Spinal cord (tissue), 10 donors: ENCODE data around the gene PKDCC. TPM values are rescaled to one million over a fixed set of nuclear protein-coding genes. Genes with fewer than 3 reads are reported as not detected.
A peak's percentile ranks its signal among the peaks of the same experiment; 100 is the strongest.
"Not testable (repeated sequence)": the region's sequence is repeated elsewhere in the genome, so short reads cannot be mapped to it uniquely, and the experiment has no call there.

Source experiments
- DNase-seq, 6 donors: peaks; one replicate each; pipeline versions ENCODE4 v3.0.0 to v3.0.0-alpha.2; 2013 to 2015; ENCODE audit warnings: low spot score in 6 of 6, low read depth in 4 of 6
- H3K27ac ChIP-seq: one replicate; pipeline ENCODE4 v1.5.1; 2013; ENCODE audit warnings: low read depth, low read length, control low read depth
- H3K27me3 ChIP-seq: one replicate; pipeline ENCODE4 v1.6.1; 2013; ENCODE audit warnings: low read length; ENCODE audit not compliant: control insufficient read depth, insufficient read depth
- H3K36me3 ChIP-seq: one replicate; pipeline ENCODE4 v1.6.1; 2013; ENCODE audit warnings: low read length; ENCODE audit not compliant: control insufficient read depth, insufficient read depth
- H3K4me1 ChIP-seq: one replicate; pipeline ENCODE4 v1.6.1; 2013; ENCODE audit warnings: low read length; ENCODE audit not compliant: control insufficient read depth, insufficient read depth
- H3K4me3 ChIP-seq: one replicate; pipeline ENCODE4 v1.5.1; 2013; ENCODE audit warnings: low read depth, low read length, control low read depth
- H3K9me3 ChIP-seq: one replicate; pipeline ENCODE4 v1.6.1; 2013; ENCODE audit warnings: low read length; ENCODE audit not compliant: control insufficient read depth, insufficient read depth
- WGBS: methylation state at CpG from one replicate; pipeline ENCODE4 v1.1.5; 2013; ENCODE audit warnings: missing lambda C conversion rate; ENCODE audit not compliant: insufficient coverage; 5-methylcytosine and 5-hydroxymethylcytosine counted together
- polyA plus RNA-seq, 2 donors: library from polyadenylated mRNA; unstranded; fragments of 120-200 nt; gene quantifications; one replicate each; pipeline ENCODE4 v1.2.1, GENCODE V29; 2013; ENCODE audit not compliant: insufficient read length in 2 of 2
- total RNA-seq, 2 donors: library from RNA; depleted of rRNA in 1 of 2; stranded (reverse); fragments of 120-200 nt in 1 of 2; fragments of >200 nt in 1 of 2; gene quantifications; one replicate each; pipeline versions ENCODE4 v1.2.3 to v1.2.4, GENCODE V29; 2013 to 2014
- donor health status: healthy.

The PKDCC gene
- total and polyA plus RNA-seq, 4 donors = 37.3 to 175 (median 76.7) TPM

DNA sequence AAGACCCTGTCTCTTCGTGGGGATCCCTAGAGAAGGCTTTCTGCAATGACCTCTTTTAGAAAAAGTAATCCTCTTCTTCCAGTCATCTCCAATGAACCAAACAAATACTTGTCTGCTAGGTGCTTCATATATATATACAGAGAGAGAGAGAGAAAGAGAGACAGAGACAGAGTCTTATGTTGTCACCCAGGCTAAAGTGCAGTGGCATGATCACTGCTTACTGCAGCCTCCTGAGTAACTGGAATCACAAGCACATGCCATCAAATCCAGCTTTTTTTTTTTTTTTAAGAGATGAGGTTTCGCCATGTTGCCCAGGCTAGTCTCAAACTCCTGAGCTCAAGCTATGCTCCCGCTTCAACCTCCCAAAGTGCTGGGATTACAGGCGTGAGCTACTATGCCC lies 18.6 kb upstream of the PKDCC start:
- Histone ChIP-seq H3K4me1 (peaks cover 45% of the 10 kb centered on the region), H3K4me3 (no peak overlapping the region), H3K27ac (no peak overlapping the region), H3K27me3 (no peaks in the 10 kb centered on the region), H3K9me3 (no peaks in the 10 kb centered on the region), H3K36me3 (no peaks in the 10 kb centered on the region)
- WGBS = 100% methylated on average over 2 of the region's 4 CpGs
- DNase-seq = no peak

DNA sequence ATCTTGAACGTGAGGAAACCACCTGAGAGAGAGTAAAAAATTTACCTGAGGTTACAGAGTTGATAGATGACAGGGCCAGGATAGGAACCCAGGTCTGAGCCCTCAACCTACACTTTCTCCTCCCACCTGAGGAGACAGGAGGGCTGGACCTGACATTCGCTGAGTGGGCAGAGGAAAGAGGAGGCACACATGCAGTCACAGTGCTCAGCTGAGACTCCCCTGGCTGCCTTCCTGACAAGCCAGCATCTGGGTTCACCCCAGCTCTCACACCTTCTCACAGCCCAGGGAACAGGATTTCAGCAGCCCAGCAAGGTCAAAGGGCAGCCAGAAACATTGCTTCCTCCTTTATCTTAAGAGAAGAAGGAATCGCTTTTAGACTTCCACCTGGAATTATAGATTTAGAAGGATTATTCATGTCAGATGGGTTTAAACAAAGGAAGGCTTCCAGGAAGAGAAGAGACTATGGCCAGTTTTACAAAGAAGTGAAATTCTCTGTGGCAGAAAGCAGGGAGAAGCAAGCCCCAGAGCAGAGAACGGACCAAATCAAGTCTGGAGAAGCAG lies 18.1 kb upstream of the PKDCC start:
- peak overlapping the region; percentile 49 for H3K27ac ChIP-seq
- H3K36me3 ChIP-seq = no peaks in the 10 kb centered on the region
- H3K27me3 ChIP-seq = no peaks in the 10 kb centered on the region
- no peak for DNase-seq
- no peaks in the 10 kb centered on the region for H3K9me3 ChIP-seq
- WGBS = 79% methylated on average over 2 of the region's 4 CpGs
- H3K4me3 ChIP-seq = no peak overlapping the region
- peaks cover 45% of the 10 kb centered on the region for H3K4me1 ChIP-seq

DNA sequence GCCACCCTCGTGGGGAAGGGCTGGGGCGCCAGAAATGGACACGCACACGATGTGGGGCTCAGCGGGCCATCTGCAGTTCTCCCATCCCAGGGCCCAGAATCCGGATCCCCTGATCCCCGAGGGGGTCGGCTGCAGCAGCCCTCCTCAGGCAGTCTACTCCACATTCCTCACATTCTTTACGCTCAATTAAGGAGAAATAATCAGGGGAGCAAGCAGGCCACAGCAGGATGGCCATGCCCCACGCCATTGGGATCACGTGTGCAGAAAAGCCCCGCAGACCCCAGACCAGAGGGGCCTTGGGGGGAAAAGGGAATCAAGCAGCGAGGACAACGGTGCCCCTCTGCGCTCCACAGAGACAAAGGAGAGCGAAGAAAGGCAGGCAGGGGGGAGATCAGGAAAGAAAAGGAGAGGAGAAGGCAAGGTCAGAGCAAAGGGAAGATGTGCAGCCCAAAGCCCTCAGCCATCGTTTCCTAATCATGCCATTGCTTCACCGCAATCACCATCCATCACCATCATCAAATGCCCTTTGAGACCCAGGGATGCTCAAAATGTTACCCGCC lies 17.5 kb upstream of the PKDCC start:
- Histone ChIP-seq H3K27ac (no peak overlapping the region), H3K27me3 (no peaks in the 10 kb centered on the region)
- 42% methylated on average over 17 of the region's 19 CpGs for WGBS

DNA sequence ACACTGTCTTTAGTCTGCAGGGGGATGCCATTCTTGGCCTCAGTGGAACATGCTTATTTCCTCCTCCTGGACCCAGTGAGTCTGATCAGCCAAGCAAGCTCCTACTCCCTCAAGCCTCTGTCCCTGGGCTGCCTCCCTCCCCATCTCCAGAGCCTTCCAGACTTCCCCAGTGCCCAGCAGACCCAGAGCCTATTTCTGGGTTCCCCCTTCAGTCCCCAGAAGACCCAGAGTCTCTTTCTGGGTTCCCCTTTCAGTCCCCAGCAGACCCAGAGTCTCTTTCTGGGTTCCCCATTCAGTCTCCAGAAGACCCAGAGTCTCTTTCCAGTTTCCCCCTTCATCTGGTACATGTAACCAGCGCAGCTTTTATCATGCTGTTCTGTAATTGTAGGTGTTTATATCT lies 17.0 kb upstream of the PKDCC start:
- Histone ChIP-seq H3K4me1 (peaks cover 39% of the 10 kb centered on the region), H3K9me3 (no peaks in the 10 kb centered on the region), H3K27me3 (no peaks in the 10 kb centered on the region), H3K36me3 (no peaks in the 10 kb centered on the region), H3K4me3 (no peak overlapping the region), H3K27ac (no peak overlapping the region)
- no peak for DNase-seq
- WGBS = no CpG with 5 or more reads among the region's 1 CpG

More for the DNA sequence above, 17.5 kb upstream of the PKDCC start:
- Histone ChIP-seq H3K9me3 (no peaks in the 10 kb centered on the region), H3K4me1 (peaks cover 41% of the 10 kb centered on the region), H3K4me3 (no peak overlapping the region), H3K36me3 (no peaks in the 10 kb centered on the region)
- DNase-seq = no peak

DNA sequence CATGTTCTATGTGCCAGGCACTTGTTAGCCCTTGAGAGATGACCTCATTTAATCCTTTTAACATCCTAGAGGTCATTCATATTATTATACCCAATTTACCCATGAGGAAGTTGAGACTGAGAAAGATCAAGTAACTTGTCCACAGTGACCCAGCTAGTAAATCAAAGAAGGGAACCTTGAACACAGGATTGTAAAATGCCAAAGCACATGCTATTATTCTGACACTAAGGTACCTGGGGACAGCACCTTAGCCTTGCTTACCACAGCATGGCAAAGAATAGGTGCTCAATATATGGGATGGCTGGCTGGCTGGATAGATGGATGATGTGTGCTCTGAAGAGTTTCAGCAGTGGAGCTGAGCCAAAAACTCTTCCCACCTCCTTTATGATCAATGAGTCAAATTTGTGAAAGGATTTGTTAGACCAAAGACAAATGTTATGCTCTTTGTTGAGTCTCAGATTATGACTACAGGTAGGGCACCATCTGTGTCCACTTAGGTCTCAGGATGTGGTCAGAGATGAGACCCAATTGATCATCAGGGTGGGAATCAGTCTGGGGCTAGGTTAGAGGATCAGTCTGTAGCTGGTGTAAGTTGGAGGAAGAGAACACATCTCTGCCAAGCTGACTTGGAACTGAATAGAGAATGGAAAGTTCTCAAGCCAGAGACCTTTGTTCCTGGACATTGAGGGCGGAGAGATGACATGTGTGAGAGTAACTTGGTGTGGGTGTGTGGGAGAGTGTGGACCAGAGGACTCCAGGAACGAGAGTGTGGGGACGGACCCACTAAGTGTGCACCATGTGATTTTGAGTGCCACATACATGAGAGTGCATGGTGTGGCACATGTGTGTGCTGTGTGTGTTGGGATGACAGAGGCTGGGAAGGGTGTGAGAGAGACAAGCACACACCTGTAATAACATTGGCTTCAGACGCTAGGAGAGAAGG lies 16.3 kb upstream of the PKDCC start:
- Histone ChIP-seq H3K27me3 (no peaks in the 10 kb centered on the region), H3K4me1 (peaks cover 39% of the 10 kb centered on the region), H3K36me3 (no peaks in the 10 kb centered on the region), H3K27ac (peak overlapping the region; percentile 59), H3K9me3 (no peaks in the 10 kb centered on the region), H3K4me3 (no peak overlapping the region)
- DNase-seq = no peak
- 45% methylated on average over 3 of the region's 4 CpGs for WGBS

DNA sequence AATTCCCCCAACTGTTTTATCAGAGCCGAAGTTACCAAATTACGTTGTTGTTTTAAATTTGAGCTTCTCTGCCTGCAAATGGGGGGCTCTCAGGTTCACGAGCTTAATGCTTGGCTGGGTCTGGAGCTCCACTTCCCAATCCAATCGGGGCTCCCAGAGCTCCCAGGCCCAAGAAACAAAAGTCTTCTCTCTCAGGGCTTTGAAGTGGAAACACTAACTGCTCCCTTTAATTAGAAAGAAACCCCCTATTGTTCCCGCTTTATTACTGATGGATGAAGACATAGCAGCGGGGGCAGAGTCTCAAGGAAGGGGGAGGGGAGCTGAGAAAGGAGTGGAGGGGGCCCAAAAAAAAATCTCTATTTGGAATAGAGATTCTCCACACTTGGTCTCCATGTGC lies 15.6 kb upstream of the PKDCC start:
- 36% methylated on average over 3 of the region's 6 CpGs for WGBS
- H3K4me3 ChIP-seq = no peak overlapping the region
- H3K36me3 ChIP-seq = no peaks in the 10 kb centered on the region
- H3K27me3 ChIP-seq = no peaks in the 10 kb centered on the region
- H3K27ac ChIP-seq = peak overlapping the region; percentile 59
- DNase-seq = peak in 2 of 6 donors; percentile 42 to 80
- no peaks in the 10 kb centered on the region for H3K9me3 ChIP-seq
- peaks cover 39% of the 10 kb centered on the region for H3K4me1 ChIP-seq

DNA sequence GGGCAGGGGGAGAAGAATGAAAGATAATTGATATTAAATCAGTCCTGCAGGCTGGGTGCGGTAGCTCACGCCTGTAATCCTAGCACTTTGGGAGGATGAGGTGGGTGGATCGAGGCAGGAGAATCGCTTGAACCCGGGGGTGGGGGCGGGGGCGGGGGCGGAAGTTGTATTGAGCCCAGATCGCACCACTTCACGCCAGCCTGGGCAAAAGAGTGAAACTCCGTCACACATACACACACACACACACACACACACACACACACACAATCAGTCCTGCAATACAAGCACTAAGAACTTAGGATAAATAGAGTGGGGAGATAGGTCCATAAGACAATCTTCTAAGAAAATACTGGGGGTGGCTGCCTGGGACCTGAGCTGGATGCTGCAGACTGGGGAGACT lies 15.1 kb upstream of the PKDCC start:
- 49% methylated on average over 3 of the region's 11 CpGs for WGBS
- H3K4me1 ChIP-seq = peaks cover 38% of the 10 kb centered on the region
- H3K27ac ChIP-seq = peak overlapping the region; percentile 59
- no peak for DNase-seq
- no peaks in the 10 kb centered on the region for H3K36me3 ChIP-seq
- no peaks in the 10 kb centered on the region for H3K9me3 ChIP-seq
- H3K4me3 ChIP-seq = no peak overlapping the region
- no peaks in the 10 kb centered on the region for H3K27me3 ChIP-seq

DNA sequence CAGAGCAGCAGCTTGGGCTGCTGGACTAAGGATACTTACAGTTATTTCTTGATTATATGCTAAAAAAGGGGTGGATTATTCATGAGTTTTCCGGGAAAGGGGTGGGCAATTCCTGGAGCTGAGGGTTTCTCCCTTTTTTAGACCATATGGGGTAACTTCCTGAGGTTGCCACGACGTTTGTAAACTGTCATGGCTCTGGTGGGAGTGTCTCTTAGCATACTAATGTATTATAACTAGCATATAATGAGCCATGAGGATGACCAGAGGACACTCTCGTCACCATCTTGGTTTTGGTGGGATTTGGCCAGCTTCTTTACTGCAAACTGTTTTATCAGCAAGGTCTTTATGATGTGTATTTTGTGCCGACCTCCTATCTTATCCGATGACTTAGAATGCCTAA lies 13.7 kb upstream of the PKDCC start:
- H3K4me3 ChIP-seq, H3K36me3 ChIP-seq, H3K27me3 ChIP-seq, DNase-seq, H3K9me3 ChIP-seq, H3K27ac ChIP-seq: not testable (repeated sequence)
- WGBS = no CpG with 5 or more reads among the region's 6 CpGs
- H3K4me1 ChIP-seq = peaks cover 26% of the 10 kb centered on the region

DNA sequence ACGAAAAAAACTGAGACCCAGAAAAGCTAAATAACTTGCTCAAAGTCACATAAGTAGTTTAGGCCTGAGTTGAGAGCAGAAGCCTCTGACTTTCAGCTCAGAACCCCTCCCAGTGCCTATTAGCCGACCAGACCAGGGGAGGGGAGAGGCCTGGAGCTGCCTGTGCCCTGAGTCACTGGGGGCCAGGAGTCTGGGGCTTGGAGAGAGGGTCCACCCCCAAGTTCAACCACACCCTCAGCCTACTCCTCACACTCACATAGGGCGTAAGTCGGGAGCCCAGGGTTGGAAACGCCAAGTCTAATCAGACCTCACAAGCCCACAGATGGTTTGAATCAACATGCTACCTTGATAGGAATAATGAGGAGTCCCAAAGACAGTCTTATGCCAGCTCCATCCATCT lies 12.6 kb upstream of the PKDCC start:
- 87% methylated on average over 3 of the region's 5 CpGs for WGBS

More for the DNA sequence above, 12.6 kb upstream of the PKDCC start:
- H3K27ac ChIP-seq = no peak overlapping the region
- DNase-seq = no peak
- no peaks in the 10 kb centered on the region for H3K27me3 ChIP-seq
- peaks cover 17% of the 10 kb centered on the region for H3K4me1 ChIP-seq
- H3K36me3 ChIP-seq = no peaks in the 10 kb centered on the region
- no peak overlapping the region for H3K4me3 ChIP-seq
- H3K9me3 ChIP-seq = no peaks in the 10 kb centered on the region
